Measurements from ENCODE around the gene VRK2.
"Not testable (repeated sequence)": the region's sequence is repeated elsewhere in the genome, so short reads cannot be mapped to it uniquely, and the experiment has no call there.

DNA sequence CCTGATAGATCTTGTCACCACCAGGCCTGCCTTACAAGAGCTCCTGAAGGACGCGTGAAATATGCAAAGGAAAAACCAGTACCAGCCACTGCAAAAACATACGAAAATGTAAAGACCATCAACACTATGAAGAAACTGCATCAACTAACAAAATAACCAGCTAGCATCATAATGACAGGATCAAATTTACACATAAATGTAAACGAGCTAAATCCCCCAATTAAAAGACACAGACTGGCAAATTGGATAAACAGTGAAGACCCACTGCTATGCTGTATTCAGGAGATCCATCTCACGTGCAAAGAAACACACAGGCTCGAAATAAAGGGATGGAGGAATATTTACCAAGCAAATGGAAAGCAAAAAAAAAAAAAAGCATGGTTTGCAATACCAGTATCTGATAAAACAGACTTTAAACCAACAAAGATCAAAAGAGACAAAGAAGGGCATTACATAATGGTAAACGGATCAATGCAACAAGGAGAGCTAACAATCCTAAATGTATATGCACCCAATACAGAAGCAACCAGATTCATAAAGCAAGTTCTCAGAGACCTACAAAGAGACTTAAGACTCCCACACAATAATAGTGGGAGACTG is 123.8 kb downstream of the VRK2 start:
- TF ChIP-seq, protein P1, sequence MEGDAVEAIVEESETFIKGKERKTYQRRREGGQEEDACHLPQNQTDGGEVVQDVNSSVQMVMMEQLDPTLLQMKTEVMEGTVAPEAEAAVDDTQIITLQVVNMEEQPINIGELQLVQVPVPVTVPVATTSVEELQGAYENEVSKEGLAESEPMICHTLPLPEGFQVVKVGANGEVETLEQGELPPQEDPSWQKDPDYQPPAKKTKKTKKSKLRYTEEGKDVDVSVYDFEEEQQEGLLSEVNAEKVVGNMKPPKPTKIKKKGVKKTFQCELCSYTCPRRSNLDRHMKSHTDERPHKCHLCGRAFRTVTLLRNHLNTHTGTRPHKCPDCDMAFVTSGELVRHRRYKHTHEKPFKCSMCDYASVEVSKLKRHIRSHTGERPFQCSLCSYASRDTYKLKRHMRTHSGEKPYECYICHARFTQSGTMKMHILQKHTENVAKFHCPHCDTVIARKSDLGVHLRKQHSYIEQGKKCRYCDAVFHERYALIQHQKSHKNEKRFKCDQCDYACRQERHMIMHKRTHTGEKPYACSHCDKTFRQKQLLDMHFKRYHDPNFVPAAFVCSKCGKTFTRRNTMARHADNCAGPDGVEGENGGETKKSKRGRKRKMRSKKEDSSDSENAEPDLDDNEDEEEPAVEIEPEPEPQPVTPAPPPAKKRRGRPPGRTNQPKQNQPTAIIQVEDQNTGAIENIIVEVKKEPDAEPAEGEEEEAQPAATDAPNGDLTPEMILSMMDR (IDR thresholded peaks at IDR 0.05 in 2 of 3, conservative IDR thresholded peaks at IDR 0.05 in 1 of 3; ENCODE audit: borderline replicate concordance in 1 of 3, insufficient read depth in 1 of 3, low read depth in 2 of 3, low read length in 2 of 3), result not testable (repeated sequence)
- not testable (repeated sequence) for TF ChIP-seq POLR2A (IDR thresholded peaks at IDR 0.05; ENCODE audit: borderline replicate concordance, extremely low read depth, insufficient read depth, insufficient read length); SIN3A (IDR thresholded peaks at IDR 0.05; ENCODE audit: low read depth); ELF1 (IDR thresholded peaks at IDR 0.05; ENCODE audit: borderline replicate concordance, low read depth); EZH2 (IDR thresholded peaks at IDR 0.05); CEBPB (IDR thresholded peaks at IDR 0.05; ENCODE audit: low read depth)
- TF ChIP-seq, protein P2, sequence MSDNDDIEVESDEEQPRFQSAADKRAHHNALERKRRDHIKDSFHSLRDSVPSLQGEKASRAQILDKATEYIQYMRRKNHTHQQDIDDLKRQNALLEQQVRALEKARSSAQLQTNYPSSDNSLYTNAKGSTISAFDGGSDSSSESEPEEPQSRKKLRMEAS (IDR thresholded peaks at IDR 0.05), result not testable (repeated sequence)
